ENCODE measurements around the gene BOD1. TPM values are rescaled to one million over a fixed set of nuclear protein-coding genes. Genes with fewer than 3 reads are reported as not detected.

The BOD1 gene
- total and polyA plus RNA-seq, 10 of the 15 experiments (the other 5 are each of a cell fraction or from before 2014, with no cell fraction given): 14.1 to 35.8 (median 29.6) TPM

- ChIA-PET POLR2A (interaction anchor here (0.6 to 0.7 kb wide), 2 partner anchors 30 to 104 kb away, joined by 3 read pairs; no protein-coding TSS in a partner anchor), SMC1A (ENCODE audit: uncharacterized antibody, unreplicated experiment) (interaction anchor here (0.7 to 1.2 kb wide), 4 partner anchors 9 to 172 kb away, joined by 3 to 9 read pairs (median 4); no protein-coding TSS in a partner anchor), RAD21 (ENCODE audit: unreplicated experiment) (no interaction called here), CTCF (no interaction called here)
- intact Hi-C loops (cut with micrococcal nuclease; ENCODE audit: unreplicated experiment): no loop called here
- no peaks in the 10 kb centered on the region for H4K20me1 ChIP-seq (ENCODE audit: control insufficient read depth, insufficient read depth)
- TF ChIP-seq, protein P1, sequence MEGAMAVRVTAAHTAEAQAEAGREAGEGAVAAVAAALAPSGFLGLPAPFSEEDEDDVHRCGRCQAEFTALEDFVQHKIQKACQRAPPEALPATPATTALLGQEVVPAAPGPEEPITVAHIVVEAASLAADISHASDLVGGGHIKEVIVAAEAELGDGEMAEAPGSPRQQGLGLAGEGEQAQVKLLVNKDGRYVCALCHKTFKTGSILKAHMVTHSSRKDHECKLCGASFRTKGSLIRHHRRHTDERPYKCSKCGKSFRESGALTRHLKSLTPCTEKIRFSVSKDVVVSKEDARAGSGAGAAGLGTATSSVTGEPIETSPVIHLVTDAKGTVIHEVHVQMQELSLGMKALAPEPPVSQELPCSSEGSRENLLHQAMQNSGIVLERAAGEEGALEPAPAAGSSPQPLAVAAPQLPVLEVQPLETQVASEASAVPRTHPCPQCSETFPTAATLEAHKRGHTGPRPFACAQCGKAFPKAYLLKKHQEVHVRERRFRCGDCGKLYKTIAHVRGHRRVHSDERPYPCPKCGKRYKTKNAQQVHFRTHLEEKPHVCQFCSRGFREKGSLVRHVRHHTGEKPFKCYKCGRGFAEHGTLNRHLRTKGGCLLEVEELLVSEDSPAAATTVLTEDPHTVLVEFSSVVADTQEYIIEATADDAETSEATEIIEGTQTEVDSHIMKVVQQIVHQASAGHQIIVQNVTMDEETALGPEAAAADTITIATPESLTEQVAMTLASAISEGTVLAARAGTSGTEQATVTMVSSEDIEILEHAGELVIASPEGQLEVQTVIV (IDR thresholded peaks at IDR 0.05; ENCODE audit: borderline replicate concordance, partially characterized antibody): no peak
- TF ChIP-seq SIN3A (IDR thresholded peaks at IDR 0.05; ENCODE audit: low read depth, low read length) (no peak), ZNF622 (IDR thresholded peaks at IDR 0.05) (no peak), NBN (IDR thresholded peaks at IDR 0.05) (no peak)
- no peaks in the 10 kb centered on the region for H3K27me3 ChIP-seq (replicated peaks in 1 of 2; ENCODE audit: control insufficient read depth in 2 of 2, insufficient read depth in 2 of 2, low read length in 1 of 2)
- in situ Hi-C loops (cut with MboI): no loop called here
- H3K79me2 ChIP-seq (ENCODE audit: control insufficient read depth, insufficient read depth, low read length): no peaks in the 10 kb centered on the region
- BruUV-seq (replicated peaks): no TSS peak
- no peaks in the 10 kb centered on the region for H3K36me3 ChIP-seq (ENCODE audit: control insufficient read depth in 2 of 2, insufficient read depth in 2 of 2, low read length in 1 of 2)
- H3K4me3 ChIP-seq: no peak overlapping the region
- H3K4me1 ChIP-seq (ENCODE audit: control insufficient read depth, insufficient read depth, low read length): no peaks in the 10 kb centered on the region
- H3K9me3 ChIP-seq (replicated peaks; ENCODE audit: control insufficient read depth, insufficient read depth, low read length): no peaks in the 10 kb centered on the region; the same call in 1 of the 3 replicates
- DNase-seq (ENCODE audit: low read depth, low spot score) (no peak), FAIRE-seq (no peak), ATAC-seq (no peak)
- no peak overlapping the region for H3K4me2 ChIP-seq (ENCODE audit: control insufficient read depth, insufficient read depth)
- H3K9ac ChIP-seq (ENCODE audit: control insufficient read depth, insufficient read depth, low read length): no peak overlapping the region
- H3K27ac ChIP-seq (ENCODE audit: control insufficient read depth, insufficient read depth): no peak overlapping the region
- H2AFZ ChIP-seq (ENCODE audit: control insufficient read depth, low read depth, low read length): no peak overlapping the region
- 68% methylated on average over 14 of the region's 14 CpGs for WGBS (ENCODE audit: insufficient coverage, insufficient replicate concordance, low lambda C conversion rate, missing lambda C conversion rate)
These were observed 41.4 kb upstream of the BOD1 start for GRCh38 chr5:173657741-173658356.

All from GM12878 (cell line).